Right lobe of liver (tissue), 4 donors: ENCODE results near the gene GABRA4.

Experiments
- POLR2A ChIP-seq: fragments of 450-650 bp; IDR thresholded peaks from one replicate; pipeline ENCODE4 v1.6.1; 2017; ENCODE audit warnings: antibody characterized with exemption, mild to moderate bottlenecking
- TF ChIP-seq, protein P1 (sequence below), 4 donors: fragments of 200-600 bp in 3 of 4; fragments of 450-650 bp in 1 of 4; IDR thresholded peaks; one replicate each; pipeline versions ENCODE4 v1.5.1 to v1.8.0; 2016 to 2022; ENCODE audit warnings: antibody characterized with exemption in 4 of 4, mild to moderate bottlenecking in 2 of 4
- donor health status: DM: no; HTN: no; CAD: no.
- donor health status: DM: no; HTN: no; CAD: no.
- donor health status: DM: no; HTN: yes; CAD: no.

GRCh38 chr4:46968847-46969246 lies 24.5 kb downstream of the GABRA4 start:
- TF ChIP-seq, protein P1, sequence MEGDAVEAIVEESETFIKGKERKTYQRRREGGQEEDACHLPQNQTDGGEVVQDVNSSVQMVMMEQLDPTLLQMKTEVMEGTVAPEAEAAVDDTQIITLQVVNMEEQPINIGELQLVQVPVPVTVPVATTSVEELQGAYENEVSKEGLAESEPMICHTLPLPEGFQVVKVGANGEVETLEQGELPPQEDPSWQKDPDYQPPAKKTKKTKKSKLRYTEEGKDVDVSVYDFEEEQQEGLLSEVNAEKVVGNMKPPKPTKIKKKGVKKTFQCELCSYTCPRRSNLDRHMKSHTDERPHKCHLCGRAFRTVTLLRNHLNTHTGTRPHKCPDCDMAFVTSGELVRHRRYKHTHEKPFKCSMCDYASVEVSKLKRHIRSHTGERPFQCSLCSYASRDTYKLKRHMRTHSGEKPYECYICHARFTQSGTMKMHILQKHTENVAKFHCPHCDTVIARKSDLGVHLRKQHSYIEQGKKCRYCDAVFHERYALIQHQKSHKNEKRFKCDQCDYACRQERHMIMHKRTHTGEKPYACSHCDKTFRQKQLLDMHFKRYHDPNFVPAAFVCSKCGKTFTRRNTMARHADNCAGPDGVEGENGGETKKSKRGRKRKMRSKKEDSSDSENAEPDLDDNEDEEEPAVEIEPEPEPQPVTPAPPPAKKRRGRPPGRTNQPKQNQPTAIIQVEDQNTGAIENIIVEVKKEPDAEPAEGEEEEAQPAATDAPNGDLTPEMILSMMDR (IDR thresholded peaks at IDR 0.05) = no peak
- TF ChIP-seq POLR2A = no peak
